Measurements from ENCODE around the gene OR11A1.

GRCh38 chr6:29474996-29475395 is 18.1 kb upstream of the OR11A1 start:
- TF ChIP-seq POLR2AphosphoS5 (IDR thresholded peaks at IDR 0.05; ENCODE audit: low read depth, low read length) (no peak), TAF1 (IDR thresholded peaks at IDR 0.05; ENCODE audit: low read depth, low read length) (no peak), POLR2A (IDR thresholded peaks at IDR 0.05; ENCODE audit: low read depth, low read length) (no peak), POU2F2 (IDR thresholded peaks at IDR 0.05; ENCODE audit: low read depth, low read length) (no peak), PAX5 (IDR thresholded peaks at IDR 0.05; ENCODE audit: insufficient read depth, low read length, severe bottlenecking) (no peak)

All from GM12891 (cell line).